ENCODE measurements around the gene MYD88.

MYD88 gene

DNA sequence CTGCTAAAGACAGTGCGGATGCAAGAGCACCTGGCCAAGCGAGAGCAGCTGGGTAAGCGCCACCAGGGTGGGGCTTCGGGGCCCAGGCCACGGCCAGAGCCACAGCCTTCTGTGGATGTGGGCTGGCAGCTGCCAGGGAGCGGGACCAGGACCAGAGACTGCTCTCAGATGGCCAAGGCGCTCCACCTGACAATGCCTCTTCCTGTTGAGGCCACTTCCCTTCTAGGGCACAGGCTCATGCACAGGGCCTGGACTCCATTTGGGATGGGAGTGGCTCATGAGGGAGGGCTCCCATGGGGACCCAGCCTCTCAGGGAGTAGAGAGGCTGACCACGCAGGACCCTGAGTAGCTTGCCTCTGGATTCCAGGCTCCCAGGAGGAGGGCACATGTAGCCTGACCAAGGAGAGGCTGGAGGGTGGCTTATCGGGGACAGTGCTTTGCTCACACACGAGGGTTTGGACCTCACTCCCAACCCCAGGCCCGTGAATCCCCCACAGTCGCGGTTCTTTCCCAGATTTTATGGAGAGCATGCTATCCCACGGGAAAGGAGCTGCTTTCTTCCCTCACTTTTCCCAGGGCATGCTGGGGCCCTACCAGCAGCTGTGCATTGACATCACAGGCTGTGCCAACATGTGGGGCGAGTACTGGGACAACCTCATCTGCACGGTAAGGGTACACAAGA, 26.6 kb upstream of the MYD88 start:
- DNase-seq (ENCODE audit: low read depth in 2 of 2, low spot score in 1 of 2), result no peak

DNA sequence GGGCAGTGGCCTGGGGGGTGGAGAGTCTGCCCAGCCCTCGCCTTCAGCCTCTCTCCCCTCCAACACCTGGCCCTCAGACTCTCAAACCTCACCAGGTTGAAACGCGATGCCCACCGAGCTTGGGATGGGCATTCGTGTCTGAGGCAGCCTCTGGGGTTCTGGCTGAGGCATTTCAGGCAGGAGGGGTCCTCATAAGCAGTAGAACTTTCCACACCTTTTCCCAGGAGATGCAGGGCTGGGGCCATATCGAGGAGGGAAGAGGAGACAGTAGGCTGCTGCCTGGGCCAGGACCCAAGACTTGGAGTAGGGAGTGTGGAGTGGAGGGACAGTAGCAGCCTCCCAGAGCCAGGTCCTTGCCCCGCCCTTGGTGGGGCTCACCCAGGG, 26.1 kb upstream of the MYD88 start:
- no peak for DNase-seq (ENCODE audit: low read depth in 2 of 2, low spot score in 1 of 2)

DNA sequence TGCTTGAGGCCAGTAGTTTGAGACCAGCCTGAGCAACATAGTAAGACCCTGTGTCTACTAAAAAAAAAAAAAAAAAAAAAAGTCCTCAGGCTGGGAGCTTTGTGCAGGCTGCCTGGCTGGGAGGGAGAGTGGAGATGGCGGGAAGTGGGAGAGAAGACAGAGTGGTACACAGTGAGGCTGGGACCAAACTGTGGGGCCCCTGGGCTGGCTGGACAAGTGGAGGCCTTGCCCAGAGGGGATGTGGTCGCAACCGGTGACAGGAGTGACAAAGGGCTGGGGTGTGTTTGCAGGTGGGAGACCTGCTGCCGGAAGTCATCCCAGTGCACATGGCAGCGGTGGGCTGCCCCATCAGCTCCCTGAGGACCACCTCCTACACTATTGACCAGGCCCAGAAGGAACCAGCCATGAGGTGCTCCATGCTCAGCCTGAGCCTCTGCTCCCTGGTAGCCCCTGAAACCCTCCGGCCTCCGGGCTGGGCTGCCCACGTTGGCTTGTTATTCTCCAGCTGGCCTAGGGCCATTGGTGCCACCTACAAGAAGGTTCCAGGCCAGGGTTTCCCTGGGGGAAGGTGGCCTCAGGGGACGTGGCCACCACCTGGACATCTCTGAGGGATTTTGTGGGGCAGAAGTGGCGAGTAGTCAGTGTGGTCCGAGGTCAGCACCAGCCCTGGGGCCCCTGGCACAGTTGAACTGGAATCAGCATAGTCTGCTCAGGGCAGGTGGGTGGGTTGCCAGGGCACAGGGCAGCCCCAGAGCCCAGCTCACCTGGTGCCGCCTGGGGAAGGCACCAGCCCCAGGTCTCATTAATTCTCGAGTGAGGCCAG, 24.2 kb upstream of the MYD88 start:
- DNase-seq (ENCODE audit: low read depth in 2 of 2, low spot score in 1 of 2), result no peak

- DNase-seq (ENCODE audit: low read depth in 2 of 2, low spot score in 1 of 2), result no peak
Measured at GRCh38 chr3:38114875-38115644, 23.4 kb upstream of the MYD88 start.

DNA sequence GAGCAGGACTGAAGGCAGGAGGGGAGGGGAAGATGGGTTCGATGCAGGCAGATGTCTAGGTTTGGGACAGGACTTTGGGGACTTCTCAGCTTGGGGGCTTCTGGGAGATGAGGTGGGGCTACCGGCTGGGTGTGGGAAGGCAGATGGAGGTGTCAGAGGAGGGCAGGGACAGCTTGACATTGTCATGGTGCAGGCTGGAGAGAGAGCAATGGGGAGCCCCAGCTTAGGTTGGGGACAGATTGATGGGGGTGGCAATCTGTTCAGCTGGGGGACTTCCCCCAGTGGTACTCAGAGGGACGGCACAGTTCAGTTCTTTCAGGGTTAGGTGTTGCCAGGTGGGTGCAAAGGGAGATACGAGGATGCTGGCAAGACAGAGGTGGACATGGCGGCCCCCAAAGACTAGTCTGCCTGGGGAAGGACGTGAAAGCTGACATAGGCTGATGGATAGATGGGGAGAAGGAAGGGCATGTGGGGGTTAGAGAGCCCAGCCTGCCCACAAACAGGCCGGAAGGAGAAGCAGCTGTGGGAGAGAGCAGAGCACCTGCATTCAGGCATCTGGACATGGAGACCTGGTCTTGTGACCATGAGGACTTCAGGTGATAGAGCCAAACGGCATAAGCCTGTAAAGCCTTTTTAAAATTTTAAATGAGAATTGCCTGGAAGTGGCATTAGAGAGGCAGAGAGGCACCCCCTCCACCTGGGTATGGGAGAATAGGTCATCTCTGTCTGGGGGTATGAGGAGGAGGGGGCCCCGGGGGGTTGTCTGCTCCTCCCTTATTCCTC, 22.6 kb upstream of the MYD88 start:
- no peak for DNase-seq (ENCODE audit: low read depth in 2 of 2, low spot score in 1 of 2)

GRCh38 chr3:38116471-38117162, 21.8 kb upstream of the MYD88 start:
- DNase-seq (ENCODE audit: low read depth in 2 of 2, low spot score in 1 of 2), result no peak

DNA sequence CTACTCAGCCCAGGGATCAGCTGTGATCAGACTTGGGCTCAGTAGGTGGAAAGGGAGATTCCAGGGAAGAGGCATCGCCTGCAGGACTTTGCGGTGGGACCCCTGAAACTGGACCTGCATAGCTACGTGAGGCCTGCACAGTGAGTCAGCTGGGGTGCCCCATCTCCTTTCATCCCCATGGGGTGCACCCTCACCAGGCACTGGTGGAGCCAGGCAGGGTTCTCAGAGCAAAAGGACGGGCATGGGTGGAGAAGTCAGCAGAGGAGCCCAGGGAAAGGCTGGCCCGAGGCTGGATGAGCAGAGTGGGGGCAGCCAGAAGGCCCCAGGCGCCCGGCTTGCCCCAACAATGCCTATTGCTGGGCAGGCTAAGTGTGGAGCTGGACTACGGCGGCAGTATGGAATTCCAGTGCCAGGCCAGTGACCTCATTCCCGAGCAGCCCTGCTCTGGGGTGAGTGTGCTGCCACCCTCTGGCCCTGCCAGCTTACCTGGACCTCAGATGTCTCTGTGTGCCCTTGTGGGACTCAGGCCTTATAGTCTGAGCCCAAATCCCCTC, 21.2 kb upstream of the MYD88 start:
- DNase-seq (ENCODE audit: low read depth in 2 of 2, low spot score in 1 of 2), result no peak

DNA sequence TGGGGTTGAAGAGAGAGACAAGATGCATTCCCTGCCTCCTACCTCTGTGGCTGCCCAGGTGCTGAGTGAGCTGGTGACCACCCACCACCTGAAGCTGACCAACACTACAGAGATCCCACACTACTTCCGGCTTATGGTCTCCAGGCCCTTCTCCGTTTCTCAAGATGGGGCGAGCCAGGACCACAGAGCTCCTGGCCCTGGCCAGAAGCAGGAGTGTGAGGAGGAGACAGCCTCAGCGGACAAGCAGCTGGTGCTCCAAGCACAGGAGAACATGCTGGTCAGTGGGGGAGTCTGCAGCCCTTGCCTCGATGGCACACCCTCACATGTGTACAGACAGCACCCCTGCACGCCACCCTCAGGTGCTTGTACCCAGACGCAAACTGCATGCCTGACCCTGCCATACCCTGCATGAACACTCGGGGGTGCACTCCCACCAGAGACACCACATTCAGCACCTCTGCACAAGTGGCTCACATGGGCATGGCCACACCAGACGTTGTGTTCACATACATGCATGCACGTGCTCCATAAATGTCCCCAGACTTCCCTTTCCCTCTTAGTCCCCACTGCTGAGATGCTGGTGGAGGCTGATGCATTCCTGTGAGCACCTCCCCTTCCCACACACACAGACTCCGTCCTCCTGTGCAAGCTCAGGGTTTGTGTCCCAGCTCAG, 20.6 kb upstream of the MYD88 start:
- peak; percentile 34 to 57 for DNase-seq (ENCODE audit: low read depth in 2 of 2, low spot score in 1 of 2)

DNA sequence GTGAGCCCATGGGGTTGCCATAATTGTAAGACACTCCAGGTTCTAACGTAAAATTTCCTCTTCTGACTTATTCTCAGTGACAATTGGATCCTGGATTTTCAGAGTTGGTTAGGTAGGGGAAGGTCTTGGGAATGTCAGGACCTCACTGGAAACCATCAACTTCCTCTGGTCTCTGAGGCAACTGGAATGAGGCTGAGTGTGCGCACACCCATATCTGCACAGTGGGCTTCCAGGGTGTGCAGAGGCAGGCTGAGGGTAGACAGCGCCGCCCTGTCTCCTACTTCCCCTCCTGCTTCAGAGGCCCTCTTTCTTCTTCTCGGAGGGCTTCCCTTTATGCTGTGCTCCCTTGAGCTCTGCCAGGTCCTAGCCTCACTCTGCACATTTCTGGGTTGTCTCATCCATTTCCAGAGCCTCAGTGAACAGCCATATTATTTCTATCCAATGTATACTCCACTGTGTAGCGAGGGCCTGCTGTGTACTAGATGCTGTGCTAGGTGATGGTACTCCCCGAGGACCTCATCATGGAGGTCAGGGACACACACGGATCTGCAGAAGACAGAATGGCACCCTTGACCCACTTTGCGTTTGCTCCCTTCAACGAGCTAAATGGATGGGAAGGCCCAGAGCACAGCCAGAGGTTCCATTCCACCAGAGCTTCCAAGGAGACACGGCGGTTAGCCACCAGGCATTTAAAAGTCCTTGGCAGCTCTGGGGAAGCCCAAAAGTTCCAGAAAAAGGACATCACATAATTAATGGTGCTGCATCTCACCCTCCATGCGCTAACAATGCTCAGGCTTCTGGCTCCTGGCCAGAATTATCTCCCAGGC, 19.8 kb upstream of the MYD88 start:
- DNase-seq (ENCODE audit: low read depth in 2 of 2, low spot score in 1 of 2), result no peak

- DNase-seq (ENCODE audit: low read depth in 2 of 2, low spot score in 1 of 2), result no peak
Measured at GRCh38 chr3:38119248-38119544, 19.3 kb upstream of the MYD88 start.

DNA sequence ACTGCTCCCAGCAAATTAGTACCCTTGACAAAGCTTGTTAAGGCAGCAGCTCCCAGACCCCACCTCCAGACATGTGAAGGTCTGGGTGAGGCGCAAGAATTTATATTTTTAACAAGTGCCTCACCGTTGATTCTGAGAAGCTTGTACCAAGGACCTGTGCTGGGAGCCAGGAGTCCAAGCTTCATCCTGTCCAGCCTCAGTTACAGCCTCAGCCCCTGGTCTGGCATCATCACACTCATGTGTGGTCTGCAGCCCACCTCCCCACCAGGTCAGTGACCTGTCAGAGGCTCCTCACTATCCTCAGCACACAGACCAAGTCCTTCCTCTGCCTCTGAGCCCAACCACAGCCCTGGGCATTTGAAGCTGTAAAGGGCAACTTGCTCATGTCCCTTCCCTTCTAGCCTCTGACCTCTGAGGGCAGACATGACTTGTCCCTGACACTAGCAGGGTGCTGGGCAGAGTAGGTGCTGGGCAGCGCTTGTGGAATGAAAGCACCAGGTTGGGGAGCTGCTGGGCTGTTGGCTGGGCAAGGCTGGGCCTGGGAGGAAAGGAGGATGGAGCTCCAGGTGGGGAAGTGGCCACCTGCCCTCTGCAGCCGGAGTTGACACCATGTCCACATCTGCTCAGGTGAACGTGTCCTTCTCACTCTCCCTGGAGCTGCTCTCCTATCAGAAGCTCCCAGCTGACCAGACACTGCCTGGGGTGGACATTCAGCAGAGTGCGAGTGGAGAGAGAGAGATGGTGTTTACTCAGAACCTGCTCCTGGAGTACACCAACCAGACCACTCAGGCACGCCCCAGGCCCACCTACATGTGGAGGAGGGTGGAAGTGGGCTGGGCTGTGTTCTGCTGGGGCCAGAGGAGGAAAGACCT, 18.4 kb upstream of the MYD88 start:
- DNase-seq (ENCODE audit: low read depth in 2 of 2, low spot score in 1 of 2), result no peak

DNA sequence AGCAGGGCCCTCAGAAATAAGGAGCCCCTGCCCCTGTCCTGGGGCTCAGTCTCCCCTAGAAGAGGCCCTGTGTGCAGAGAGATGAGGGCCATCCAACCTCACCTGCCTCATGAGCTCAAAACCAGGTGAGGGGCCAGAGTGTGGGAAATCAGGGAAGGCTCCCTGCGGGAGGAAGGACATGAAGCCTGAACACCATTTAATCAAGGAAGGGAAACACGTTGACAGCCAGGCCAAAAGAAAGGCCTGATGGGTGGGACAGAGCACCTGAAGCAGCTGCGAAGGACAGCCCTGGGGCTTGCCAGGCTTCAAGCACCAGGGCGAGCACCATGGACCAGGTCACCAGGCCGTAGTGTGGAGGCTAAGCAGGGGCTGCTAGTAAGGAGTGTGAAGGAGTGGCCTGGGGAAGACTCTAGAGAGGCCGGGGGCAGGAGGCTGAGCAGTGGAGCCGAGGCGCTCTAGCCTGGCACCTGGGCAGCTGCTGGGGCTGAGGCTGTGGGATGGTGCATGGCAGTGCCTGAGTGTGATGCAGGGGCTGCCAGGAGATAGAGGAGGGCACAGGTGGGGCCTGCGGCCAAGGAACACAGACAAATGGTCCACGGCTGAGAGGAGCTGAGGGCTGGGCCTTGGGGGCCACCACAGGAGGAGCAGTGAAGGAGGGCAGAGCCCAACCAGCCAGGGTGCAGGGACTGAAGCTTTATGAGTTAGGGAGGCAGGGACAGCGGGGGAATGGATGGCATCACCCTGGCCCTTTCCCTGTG, 17.6 kb upstream of the MYD88 start:
- no peak for DNase-seq (ENCODE audit: low read depth in 2 of 2, low spot score in 1 of 2)

GRCh38 chr3:38121451-38121831, 17.0 kb upstream of the MYD88 start:
- DNase-seq (ENCODE audit: low read depth in 2 of 2, low spot score in 1 of 2), result no peak

GRCh38 chr3:38121832-38122461, 16.5 kb upstream of the MYD88 start:
- no peak for DNase-seq (ENCODE audit: low read depth in 2 of 2, low spot score in 1 of 2)

DNA sequence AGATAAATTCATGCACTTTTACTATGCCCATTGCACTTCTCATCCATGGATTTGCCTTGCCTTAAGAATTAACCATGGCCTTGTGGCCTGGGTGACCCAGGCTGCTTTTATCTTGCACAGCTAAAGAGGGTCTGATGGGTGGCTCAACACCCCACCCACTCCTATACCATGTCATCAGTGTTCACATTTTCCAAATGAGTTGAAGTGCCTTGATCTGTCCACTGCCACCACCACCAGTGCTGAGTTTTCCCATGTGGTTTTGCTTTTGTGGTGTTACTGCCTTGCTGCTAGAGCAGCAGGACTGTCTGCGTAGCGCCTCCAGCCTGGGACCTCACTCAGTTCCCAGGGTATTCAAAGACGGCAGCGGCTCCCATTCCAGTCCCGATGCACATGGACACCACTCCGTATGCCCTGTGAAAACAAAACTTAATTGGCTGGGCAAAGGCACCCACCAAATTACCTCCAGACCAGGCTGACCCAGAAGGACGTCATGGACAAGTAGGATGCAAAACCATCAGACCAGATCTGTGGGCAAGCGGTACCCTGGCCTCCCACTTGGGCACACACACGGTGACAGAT, 15.7 kb upstream of the MYD88 start:
- no peak for DNase-seq (ENCODE audit: low read depth in 2 of 2, low spot score in 1 of 2)

DNA sequence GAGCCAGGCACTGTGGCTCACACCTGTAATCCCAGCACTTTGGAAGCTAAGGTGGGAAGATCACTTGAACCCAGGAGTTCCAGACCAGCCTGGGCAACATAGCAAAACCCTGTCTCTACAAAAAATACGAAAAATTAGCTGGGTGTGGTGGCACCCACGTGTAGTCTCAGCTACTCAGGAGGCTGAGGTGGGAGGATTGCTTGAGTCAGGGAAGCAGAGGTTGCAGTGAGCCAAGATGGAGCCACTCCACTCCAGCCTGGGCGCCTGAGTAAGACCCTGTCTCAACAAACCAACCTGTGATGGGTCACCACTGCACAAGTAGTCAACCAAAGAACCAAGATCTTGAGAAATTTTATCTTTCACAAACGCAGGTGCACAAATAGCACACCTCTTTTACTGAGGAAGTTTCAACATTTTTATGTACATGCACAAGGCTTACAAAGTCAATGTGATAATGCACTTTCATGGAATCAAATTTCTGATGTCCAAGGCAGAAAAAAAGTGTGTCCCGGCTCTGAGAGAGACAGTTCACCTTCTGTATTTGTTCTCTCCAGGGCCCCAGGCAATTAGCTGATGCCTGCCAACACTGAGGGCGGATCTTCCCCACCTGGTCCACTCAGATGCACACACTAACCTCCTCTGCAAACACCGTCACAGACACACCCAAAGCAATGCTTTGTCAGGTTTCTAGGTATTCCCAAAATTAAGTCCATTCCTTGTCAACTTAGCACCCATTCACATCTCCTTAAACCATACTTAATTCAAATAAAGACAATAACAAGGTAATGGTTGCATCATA, 13.9 kb upstream of the MYD88 start:
- DNase-seq (ENCODE audit: low read depth in 2 of 2, low spot score in 1 of 2), result no peak

Measured in stimulated activated CD8-positive, alpha-beta memory T cell treated with anti-CD3 and anti-CD28 coated beads, Interleukin-4, amount 100 ng/mL, for 4 hours (primary cell).